Heart left ventricle (tissue), 16 donors: ENCODE results near the gene AJAP1. TPM values are rescaled to one million over a fixed set of nuclear protein-coding genes. Genes with fewer than 3 reads are reported as not detected.

Experiments used
- ATAC-seq, 4 donors: fragments of 200-7000 bp; cut with Tn5 transposase; one replicate each; pipeline ENCODE4 v1.9.1; 2020 to 2022; ENCODE audit warnings: moderate library complexity in 4 of 4, mild to moderate bottlenecking in 3 of 4, moderate number of reproducible peaks in 1 of 4
- DNase-seq, 5 donors: peaks; one replicate each; pipeline ENCODE4 v3.0.0-alpha.2; 2020
- H3K27ac ChIP-seq, 12 donors: fragments of 200-600 bp; sonication (generic) in 4 of 12; one replicate each; pipeline versions ENCODE4 v1.5.0 to v1.8.0; 2016 to 2022; ENCODE audit warnings: mild to moderate bottlenecking in 2 of 12
- H3K27me3 ChIP-seq, 9 donors: fragments of 200-600 bp; sonication (generic) in 2 of 9; one replicate each; pipeline versions ENCODE4 v1.5.1 to v1.8.0; 2016 to 2022; ENCODE audit warnings: mild to moderate bottlenecking in 3 of 9
- H3K36me3 ChIP-seq, 9 donors: fragments of 200-600 bp; sonication (generic) in 2 of 9; one replicate each; pipeline versions ENCODE4 v1.5.0 to v1.8.0; 2018 to 2022; ENCODE audit warnings: mild to moderate bottlenecking in 2 of 9
- H3K4me1 ChIP-seq, 12 donors: fragments of 200-600 bp; sonication (generic) in 4 of 12; one replicate each; pipeline versions ENCODE4 v1.5.0 to v1.8.0; 2016 to 2022; ENCODE audit warnings: mild to moderate bottlenecking in 3 of 12
- H3K4me3 ChIP-seq, 12 donors: fragments of 200-600 bp; sonication (generic) in 4 of 12; one replicate each; pipeline versions ENCODE4 v1.5.0 to v1.8.0; 2017 to 2022; ENCODE audit warnings: mild to moderate bottlenecking in 9 of 12, moderate library complexity in 4 of 12
- H3K9me3 ChIP-seq, 12 donors: fragments of 200-600 bp; sonication (generic) in 4 of 12; one replicate each; pipeline versions ENCODE4 v1.5.0 to v1.8.0; 2016 to 2022; ENCODE audit warnings: mild to moderate bottlenecking in 1 of 12
- POLR2A ChIP-seq, 2 donors: fragments of 450-650 bp; IDR thresholded peaks; one replicate each; pipeline ENCODE4 v1.6.1; 2017; ENCODE audit warnings: antibody characterized with exemption in 2 of 2, mild to moderate bottlenecking in 2 of 2, moderate library complexity in 2 of 2
- WGBS, 4 donors: extraction: QIAGEN DNeasy Blood & Tissue Kit in 2 of 4; methylation state at CpG; one replicate each; pipeline versions ENCODE4 v1.1.5 to v1.1.7; 2013 to 2018; 5-methylcytosine and 5-hydroxymethylcytosine counted together
- intact Hi-C, 10 donors: fragments of 100-400 bp; cut with DNase I; formaldehyde crosslinking; loops; one replicate each; pipeline versions ENCODE4 v1.11.1 to v1.14.2; 2022
- polyA plus RNA-seq, 2 donors: library from polyadenylated mRNA; stranded (reverse); fragments of 200-250 nt; gene quantifications; one replicate each; pipeline ENCODE4 v1.2.3, GENCODE V29; 2013
- total RNA-seq, 9 donors: library from RNA; depleted of rRNA in 2 of 9; stranded (reverse); fragments of >200 nt in 2 of 9; fragmentation: NEBNext Ultra II Directional in 3 of 9; extraction: Animal tissue kit (Norgen Biotek cat#: 25700) in 3 of 9; gene quantifications; one replicate each; pipeline versions ENCODE4 v1.1.0 to v1.2.4, GENCODE V29; 2016 to 2023
- TF ChIP-seq, protein P1 (sequence below), 12 donors: fragments of 200-600 bp; sonication (generic) in 4 of 12; IDR thresholded peaks; one replicate each; pipeline versions ENCODE4 v1.5.0 to v1.8.0; 2018 to 2022; ENCODE audit warnings: antibody characterized with exemption in 12 of 12, mild to moderate bottlenecking in 5 of 12
- donor health status: ischemic (EF 13 %, LVEDD 7.1; RV severe dilation, severe dysfunction).
- donor health status: healthy with polysubstance abuse.
- donor health status: DM: no; HTN: yes; CAD: no.
- donor health status: DM: no; HTN: no; CAD: no.
- donor health status: ischemic (EF 25% LVEDD 6.9; RV normal size, moderate dysfunction).
- donor health status: ischemic (EF 25% LVEDD 5.7; RV mildly dilated, moderate dysfunction).
- donor health status: healthy.
- donor health status: DM: yes; HTN: yes; CAD: no.
- donor health status: ischemic (EF 35%, LVEDD 5.7; RV mildly dilated, moderate dysfunction).
- donor health status: nonischemic (EF 11% LVEDD 7.7; RV severe dilation, severe dysfunction).
- donor health status: DM: yes; HTN: yes; CAD: no.
- donor health status: PGD.
- donor health status: ischemic (EF 29% LVEDD 5.4; RV normal size, mild dysfunction).
- donor health status: nonischemic (EF 23%, LVEDD 6.1; RV moderate dilation, normal function).

AJAP1 gene
- total and polyA plus RNA-seq, 11 donors = 0.01 to 0.67 (median 0.07) TPM; not detected in 2

DNA sequence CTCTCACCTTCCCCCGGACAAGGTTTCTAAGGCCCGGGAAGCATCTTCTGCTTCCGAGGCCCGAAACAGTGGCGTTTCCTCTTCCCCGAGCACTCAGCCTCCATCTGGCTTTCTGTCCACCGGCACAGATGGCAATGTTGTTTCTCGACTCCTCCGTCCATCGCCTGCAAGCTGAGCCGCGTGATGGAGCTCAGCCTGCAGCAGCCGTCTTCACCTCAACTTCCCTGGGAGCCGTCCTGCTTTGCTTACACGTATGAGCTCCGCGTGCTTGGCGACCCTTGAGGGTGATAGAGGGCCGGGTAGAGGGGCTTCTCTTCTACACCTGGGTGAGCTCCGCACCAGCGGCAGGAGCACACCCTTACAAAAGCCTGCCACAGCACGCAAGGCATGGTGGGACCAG lies 80.4 kb downstream of the AJAP1 start:
- Histone ChIP-seq H3K27ac (no peak overlapping the region), H3K4me1 (no peaks in the 10 kb centered on the region), H3K27me3 (peaks cover 0 to 29% (median 6%) of the 10 kb centered on the region in 9 donors), H3K4me3 (no peak overlapping the region), H3K36me3 (no peaks in the 10 kb centered on the region), H3K9me3 (peaks cover 0 to 13% (median 0%) of the 10 kb centered on the region in 12 donors)
- intact Hi-C loops = no loop called here
- TF ChIP-seq, protein P1, sequence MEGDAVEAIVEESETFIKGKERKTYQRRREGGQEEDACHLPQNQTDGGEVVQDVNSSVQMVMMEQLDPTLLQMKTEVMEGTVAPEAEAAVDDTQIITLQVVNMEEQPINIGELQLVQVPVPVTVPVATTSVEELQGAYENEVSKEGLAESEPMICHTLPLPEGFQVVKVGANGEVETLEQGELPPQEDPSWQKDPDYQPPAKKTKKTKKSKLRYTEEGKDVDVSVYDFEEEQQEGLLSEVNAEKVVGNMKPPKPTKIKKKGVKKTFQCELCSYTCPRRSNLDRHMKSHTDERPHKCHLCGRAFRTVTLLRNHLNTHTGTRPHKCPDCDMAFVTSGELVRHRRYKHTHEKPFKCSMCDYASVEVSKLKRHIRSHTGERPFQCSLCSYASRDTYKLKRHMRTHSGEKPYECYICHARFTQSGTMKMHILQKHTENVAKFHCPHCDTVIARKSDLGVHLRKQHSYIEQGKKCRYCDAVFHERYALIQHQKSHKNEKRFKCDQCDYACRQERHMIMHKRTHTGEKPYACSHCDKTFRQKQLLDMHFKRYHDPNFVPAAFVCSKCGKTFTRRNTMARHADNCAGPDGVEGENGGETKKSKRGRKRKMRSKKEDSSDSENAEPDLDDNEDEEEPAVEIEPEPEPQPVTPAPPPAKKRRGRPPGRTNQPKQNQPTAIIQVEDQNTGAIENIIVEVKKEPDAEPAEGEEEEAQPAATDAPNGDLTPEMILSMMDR (IDR thresholded peaks at IDR 0.05) = no peak
- no peak for TF ChIP-seq POLR2A (IDR thresholded peaks at IDR 0.05)
- WGBS, 4 donors = 80 to 86% (median 83%) methylated on average over 20 to 22 of the region's 22 CpGs
- ATAC-seq (no peak), DNase-seq (no peak)

DNA sequence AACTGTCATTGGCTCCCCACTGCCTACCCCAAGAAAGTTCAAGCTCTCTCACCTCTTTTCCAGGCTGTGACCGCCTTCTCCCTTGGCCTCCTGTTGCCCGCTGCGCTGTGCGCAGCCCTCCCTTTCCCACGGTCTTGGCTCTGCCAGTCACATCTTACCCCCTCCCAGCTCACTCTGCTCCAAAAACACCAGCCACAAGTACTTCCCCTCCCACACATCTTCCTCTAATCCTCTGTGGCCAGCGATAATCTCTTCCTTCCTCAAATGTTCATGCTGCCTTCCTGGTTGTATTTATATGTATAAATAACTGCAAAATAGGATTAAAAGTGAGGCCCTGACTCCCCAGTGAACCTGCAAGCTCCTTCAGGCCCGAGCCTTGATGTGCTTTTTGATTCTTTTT lies 81.8 kb downstream of the AJAP1 start:
- Histone ChIP-seq H3K27ac (no peak overlapping the region), H3K27me3 (peaks cover 0 to 26% (median 5%) of the 10 kb centered on the region in 9 donors), H3K36me3 (no peaks in the 10 kb centered on the region), H3K4me1 (no peaks in the 10 kb centered on the region), H3K9me3 (peaks cover 0 to 13% (median 0%) of the 10 kb centered on the region in 12 donors), H3K4me3 (no peak overlapping the region)
- no peak for ATAC-seq
- 42 to 55% (median 47%) methylated on average over 7 of the region's 7 CpGs for WGBS, 4 donors
- intact Hi-C loops = no loop called here
- peak in 1 of 5 donors; percentile 37 for DNase-seq
- no peak for TF ChIP-seq POLR2A (IDR thresholded peaks at IDR 0.05)
- TF ChIP-seq, protein P1 (IDR thresholded peaks at IDR 0.05) = no peak

DNA sequence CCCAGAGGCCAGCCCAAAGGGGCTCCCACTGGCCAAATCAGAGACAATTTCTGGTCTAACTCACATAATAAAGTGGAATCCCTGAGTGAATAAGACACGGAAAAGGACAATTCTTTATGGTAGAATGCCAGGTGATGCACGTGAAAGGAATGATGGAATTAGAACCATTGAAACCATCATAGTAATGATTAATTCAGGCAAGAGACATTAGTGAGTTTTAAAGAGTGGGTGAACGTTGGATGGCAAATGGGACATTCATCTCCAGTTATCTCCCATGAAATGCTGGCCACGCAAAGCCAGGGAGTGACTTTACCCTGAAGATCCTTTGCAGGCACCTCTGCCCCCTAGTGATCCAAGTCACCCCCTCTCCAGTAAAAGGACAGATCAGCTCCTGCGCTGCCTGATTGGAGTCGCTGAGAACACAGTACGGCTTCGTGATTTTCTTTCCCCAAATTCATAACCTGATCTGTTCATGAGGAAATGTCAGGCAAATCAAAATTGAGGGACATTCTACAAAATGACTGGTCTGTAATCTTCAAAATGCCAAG lies 87.5 kb downstream of the AJAP1 start:
- intact Hi-C loops = no loop called here
- Histone ChIP-seq H3K4me1 (no peaks in the 10 kb centered on the region), H3K36me3 (no peaks in the 10 kb centered on the region), H3K9me3 (peaks cover 0 to 13% (median 0%) of the 10 kb centered on the region in 12 donors), H3K27me3 (peaks cover 0 to 11% (median 5%) of the 10 kb centered on the region in 9 donors), H3K4me3 (no peak overlapping the region), H3K27ac (no peak overlapping the region)
- DNase-seq (peak in 1 of 5 donors; percentile 4), ATAC-seq (no peak)
- TF ChIP-seq POLR2A (IDR thresholded peaks at IDR 0.05) = no peak
- 57 to 68% (median 60%) methylated on average over 8 of the region's 8 CpGs for WGBS, 4 donors

DNA sequence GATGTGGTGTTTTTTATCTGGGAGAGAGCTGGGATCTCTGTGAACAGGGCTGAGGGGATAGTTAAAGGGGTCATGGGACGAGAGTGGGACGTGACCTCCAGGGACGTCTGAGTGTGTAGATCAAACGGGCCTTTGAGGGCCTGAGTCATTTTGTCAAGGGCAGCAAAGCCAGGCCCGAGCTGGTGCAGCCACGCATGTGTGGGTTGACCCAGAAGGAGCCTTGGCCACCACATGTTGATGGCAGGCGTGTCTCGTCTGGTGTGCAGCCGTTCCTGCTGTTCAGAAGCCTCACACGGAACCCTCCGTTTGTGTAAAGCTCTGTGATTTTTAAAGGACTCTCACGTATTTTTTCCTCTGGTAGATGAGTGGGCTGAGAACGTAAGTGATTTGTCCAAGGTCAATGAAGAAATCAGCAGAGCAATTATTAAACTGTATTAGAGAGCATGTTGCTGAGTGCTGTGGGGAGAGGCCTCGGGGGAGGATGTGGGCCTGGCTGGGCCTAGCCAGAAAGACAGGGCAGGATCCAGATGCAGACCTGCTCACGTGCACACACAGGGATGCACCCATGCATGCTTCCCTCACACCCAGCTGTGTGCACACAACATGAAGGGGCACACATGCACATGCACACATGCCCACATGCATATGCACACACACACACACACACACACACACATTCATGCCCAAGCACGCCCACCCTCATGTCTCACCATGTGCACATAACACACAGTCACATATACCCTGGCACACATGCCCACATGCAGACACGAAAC lies 89.8 kb downstream of the AJAP1 start:
- no peaks in the 10 kb centered on the region for H3K36me3 ChIP-seq
- DNase-seq (no peak), ATAC-seq (no peak)
- peaks cover 0 to 3% (median 0%) of the 10 kb centered on the region in 9 donors for H3K27me3 ChIP-seq
- TF ChIP-seq POLR2A (IDR thresholded peaks at IDR 0.05) = no peak
- TF ChIP-seq, protein P1 (IDR thresholded peaks at IDR 0.05) = no peak
- intact Hi-C loops = no loop called here
- H3K4me3 ChIP-seq = no peak overlapping the region
- H3K4me1 ChIP-seq = no peaks in the 10 kb centered on the region
- H3K27ac ChIP-seq = no peak overlapping the region
- no peaks in the 10 kb centered on the region for H3K9me3 ChIP-seq
- WGBS, 4 donors = 73 to 84% (median 77%) methylated on average over 16 to 17 of the region's 17 CpGs
